ENCODE measurements around the gene COLEC11. TPM values are rescaled to one million over a fixed set of nuclear protein-coding genes. Genes with fewer than 3 reads are reported as not detected.

COLEC11 gene
- total and polyA plus RNA-seq, 2 experiments from 2014 or later = 1.3 to 1.5 TPM

GRCh38 chr2:3683748-3684454 lies 89.0 kb downstream of the COLEC11 start (continued):
- TF ChIP-seq CTCF (conservative IDR thresholded peaks at IDR 0.05; ENCODE audit: low read depth in 2 of 2) (no peak), ZNF114 (CRISPR knock-in tag; IDR thresholded peaks at IDR 0.05) (no peak), EZH2 (IDR thresholded peaks at IDR 0.05; ENCODE audit: low read depth, unreplicated experiment) (no peak), CREB1 (CRISPR knock-in tag; IDR thresholded peaks at IDR 0.05; ENCODE audit: low read depth) (no peak), ZNF331 (CRISPR knock-in tag; IDR thresholded peaks at IDR 0.05; ENCODE audit: low read depth) (no peak), REST (IDR thresholded peaks at IDR 0.05; ENCODE audit: unreplicated experiment) (no peak), STAT1 (IDR thresholded peaks at IDR 0.05; ENCODE audit: unreplicated experiment) (no peak)

GRCh38 chr2:3689998-3690748 lies 95.3 kb downstream of the COLEC11 start:
- Mint-ChIP-seq H3K4me1 (no peaks in the 10 kb centered on the region), H3K27me3 (ENCODE audit: insufficient read depth, low read depth, poor library complexity) (no peaks in the 10 kb centered on the region), H3K36me3 (ENCODE audit: low read depth) (peaks cover 8% of the 10 kb centered on the region; the same call in 2 of the 3 replicates), H3K27ac (no peak overlapping the region), H3K4me3 (no peak overlapping the region), H3K9me3 (peaks cover 71% of the 10 kb centered on the region)
- Histone ChIP-seq H3K9me2 (ENCODE audit: insufficient read depth) (0 out of 2 replicates have a peak, but pooled peaks cover 3% of the 10 kb centered on the region), H3K27me3 (ENCODE audit: insufficient read depth) (no peaks in the 10 kb centered on the region), H3K79me2 (replicated peaks; ENCODE audit: insufficient read depth) (no peaks in the 10 kb centered on the region), H3F3A (replicated peaks; ENCODE audit: low read depth) (no peaks in the 10 kb centered on the region), H3K4me3 (no peak overlapping the region), H2AFZ (no peak overlapping the region), H3K27ac (ENCODE audit: low read depth) (no peak overlapping the region), H3K36me3 (ENCODE audit: insufficient read depth) (no peaks in the 10 kb centered on the region), H4K20me1 (replicated peaks; ENCODE audit: insufficient read depth) (no peaks in the 10 kb centered on the region), H3K4me1 (ENCODE audit: insufficient read depth) (no peaks in the 10 kb centered on the region), H3K4me2 (no peak overlapping the region)
- DNase-seq (ENCODE audit: low spot score) (no peak), ATAC-seq (no peak)
- TF ChIP-seq ZNF331 (CRISPR knock-in tag; IDR thresholded peaks at IDR 0.05; ENCODE audit: low read depth) (no peak), EZH2 (IDR thresholded peaks at IDR 0.05; ENCODE audit: low read depth, unreplicated experiment) (no peak), STAT1 (IDR thresholded peaks at IDR 0.05; ENCODE audit: unreplicated experiment) (no peak), ZNF114 (CRISPR knock-in tag; IDR thresholded peaks at IDR 0.05) (no peak), ETS1 (IDR thresholded peaks at IDR 0.05) (no peak), JUNB (IDR thresholded peaks at IDR 0.05; ENCODE audit: unreplicated experiment) (no peak), ZNF462 (CRISPR knock-in tag; IDR thresholded peaks at IDR 0.05) (no peak)

Measured in GM23338 (cell line).